HS-27A (cell line): Measurements from ENCODE around the gene GIT1.

ENCODE experiments used
- DNase-seq: peaks from one replicate; pipeline ENCODE4 v3.0.0-alpha.2; 2012; ENCODE audit warnings: low read depth, missing footprints

Gene GIT1

GRCh38 chr17:29616300-29617048, 27.0 kb upstream of the GIT1 start:
- no peak for DNase-seq

DNA sequence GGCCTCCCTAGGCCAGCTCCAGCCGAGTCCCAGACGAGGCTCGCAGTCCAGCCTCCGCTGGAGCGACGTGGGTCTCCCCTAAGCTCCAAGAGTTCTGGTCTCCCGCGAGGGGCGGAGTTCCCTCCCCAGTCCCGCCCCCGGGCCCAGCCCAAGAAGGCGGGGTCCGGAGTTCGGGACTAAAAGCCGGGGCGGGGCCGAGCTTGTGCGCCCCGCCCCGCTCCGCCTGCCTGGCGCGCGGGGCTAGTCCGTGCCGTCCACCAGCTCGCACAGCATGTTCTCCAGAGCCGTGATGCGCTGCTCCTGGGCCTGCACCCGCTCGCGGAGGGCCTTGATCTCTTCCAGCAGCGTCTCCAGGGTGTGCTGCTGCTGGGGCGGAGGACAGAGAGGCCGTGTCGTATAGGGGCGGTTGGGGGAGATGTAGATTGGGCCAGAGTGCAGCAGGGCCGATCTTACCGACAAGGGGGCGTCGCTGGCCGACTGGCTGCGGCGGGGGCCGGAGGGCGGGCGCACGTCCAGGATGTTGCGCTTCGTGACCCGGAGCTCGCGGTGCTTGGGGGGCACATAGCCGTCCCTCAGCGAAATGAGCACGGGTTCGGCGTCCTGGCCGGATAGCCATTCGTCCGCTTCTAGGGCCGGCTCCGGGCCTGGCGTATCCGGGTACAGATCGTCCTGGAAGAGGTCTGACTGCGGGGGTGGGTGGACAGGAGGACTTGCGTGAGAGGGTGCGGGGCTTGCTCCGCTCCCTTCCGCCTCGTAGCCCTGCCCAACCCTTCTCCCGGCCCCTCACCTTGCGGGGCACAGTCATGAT, 26.2 kb upstream of the GIT1 start:
- DNase-seq, result no peak

GRCh38 chr17:29615048-29615385, 25.6 kb upstream of the GIT1 start:
- no peak for DNase-seq

GRCh38 chr17:29614349-29615047, 25.1 kb upstream of the GIT1 start:
- no peak for DNase-seq

DNA sequence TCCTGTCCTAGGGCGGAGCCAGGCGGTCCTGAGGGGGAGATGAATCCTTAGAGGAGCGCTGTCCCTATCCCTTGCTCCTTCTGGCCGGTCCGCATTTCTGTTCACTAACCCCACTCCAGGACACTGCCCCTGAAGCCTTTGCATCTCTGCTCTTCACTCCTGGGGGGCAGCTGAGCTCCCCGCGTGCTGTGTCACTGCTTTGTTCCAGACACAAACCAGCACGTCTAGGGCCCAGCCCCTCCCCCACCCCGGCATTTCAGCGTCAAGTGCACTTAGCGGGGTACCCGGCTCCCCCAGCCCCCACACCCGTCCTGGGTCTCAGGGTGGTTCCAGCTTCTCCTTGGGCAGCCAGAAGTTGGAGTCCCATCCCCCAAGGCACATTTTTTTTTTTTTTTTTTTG, 24.4 kb upstream of the GIT1 start:
- no peak for DNase-seq

- no peak for DNase-seq
Measured at GRCh38 chr17:29613352-29613837, 23.9 kb upstream of the GIT1 start.

- no peak for DNase-seq
Measured at GRCh38 chr17:29612404-29613280, 23.2 kb upstream of the GIT1 start.

DNA sequence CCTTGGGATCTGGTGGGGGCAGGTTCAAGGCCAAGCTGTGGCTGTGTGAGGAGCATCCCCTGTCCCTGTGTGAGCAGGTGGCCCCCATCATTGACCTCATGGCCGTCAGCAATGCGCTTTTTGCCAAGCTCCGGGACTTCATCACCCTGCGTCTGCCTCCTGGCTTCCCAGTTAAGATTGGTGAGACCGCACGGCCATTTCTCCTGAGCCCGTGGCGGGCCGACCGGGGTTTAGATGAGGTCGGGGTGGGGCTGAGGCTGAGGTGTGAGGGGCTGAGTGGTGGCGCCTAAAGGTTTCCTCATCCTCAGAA, 22.6 kb upstream of the GIT1 start:
- DNase-seq, result no peak

- no peak for DNase-seq
Measured at GRCh38 chr17:29611351-29612093, 22.1 kb upstream of the GIT1 start.

DNA sequence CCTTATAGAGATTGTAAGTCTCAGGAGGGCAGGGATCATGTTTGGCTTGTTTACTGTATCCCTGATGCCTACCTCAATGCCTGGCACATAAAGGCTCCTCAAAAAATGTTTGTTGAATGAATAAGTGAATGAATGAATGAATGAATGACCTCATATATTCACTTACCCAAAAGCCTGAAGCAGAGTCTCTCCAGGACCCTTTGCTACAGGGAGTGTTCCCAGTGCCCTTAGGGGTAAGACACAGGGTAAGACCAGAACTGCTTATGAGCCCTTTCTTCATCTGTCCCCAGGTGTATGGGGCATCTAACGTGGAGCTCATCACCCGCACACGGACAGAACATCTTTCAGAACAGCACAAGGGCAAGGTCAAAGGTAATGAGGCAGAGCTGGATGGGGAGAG, 20.9 kb upstream of the GIT1 start:
- DNase-seq, result no peak

DNA sequence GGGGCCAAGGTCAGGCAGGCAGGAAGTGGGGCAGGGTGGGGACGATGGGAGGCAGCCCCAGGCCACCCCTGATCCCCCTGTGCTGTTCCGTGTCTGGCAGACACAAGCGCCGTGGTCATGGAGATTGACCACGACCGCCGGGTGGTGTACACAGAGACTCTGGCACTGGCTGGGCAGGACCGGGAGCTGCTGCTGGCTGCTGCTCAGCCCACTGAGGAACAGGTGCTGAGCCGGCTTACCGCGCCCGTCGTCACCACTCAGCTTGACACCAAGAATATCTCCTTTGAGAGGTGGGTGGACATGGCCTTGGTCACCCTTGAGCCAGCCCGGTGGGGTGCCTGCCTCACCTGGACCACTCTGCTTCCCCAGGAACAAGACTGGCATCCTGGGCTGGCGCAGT, 19.5 kb upstream of the GIT1 start:
- DNase-seq, result no peak

GRCh38 chr17:29607557-29608195, 18.2 kb upstream of the GIT1 start:
- DNase-seq, result no peak

GRCh38 chr17:29603109-29603674, 13.7 kb upstream of the GIT1 start:
- DNase-seq, result no peak

- no peak for DNase-seq
Measured at GRCh38 chr17:29597361-29598172, 8.1 kb upstream of the GIT1 start.

- DNase-seq, result no peak
Measured at GRCh38 chr17:29596811-29597210, 7.4 kb upstream of the GIT1 start.

GRCh38 chr17:29595943-29596774, 6.7 kb upstream of the GIT1 start:
- DNase-seq, result no peak

DNA sequence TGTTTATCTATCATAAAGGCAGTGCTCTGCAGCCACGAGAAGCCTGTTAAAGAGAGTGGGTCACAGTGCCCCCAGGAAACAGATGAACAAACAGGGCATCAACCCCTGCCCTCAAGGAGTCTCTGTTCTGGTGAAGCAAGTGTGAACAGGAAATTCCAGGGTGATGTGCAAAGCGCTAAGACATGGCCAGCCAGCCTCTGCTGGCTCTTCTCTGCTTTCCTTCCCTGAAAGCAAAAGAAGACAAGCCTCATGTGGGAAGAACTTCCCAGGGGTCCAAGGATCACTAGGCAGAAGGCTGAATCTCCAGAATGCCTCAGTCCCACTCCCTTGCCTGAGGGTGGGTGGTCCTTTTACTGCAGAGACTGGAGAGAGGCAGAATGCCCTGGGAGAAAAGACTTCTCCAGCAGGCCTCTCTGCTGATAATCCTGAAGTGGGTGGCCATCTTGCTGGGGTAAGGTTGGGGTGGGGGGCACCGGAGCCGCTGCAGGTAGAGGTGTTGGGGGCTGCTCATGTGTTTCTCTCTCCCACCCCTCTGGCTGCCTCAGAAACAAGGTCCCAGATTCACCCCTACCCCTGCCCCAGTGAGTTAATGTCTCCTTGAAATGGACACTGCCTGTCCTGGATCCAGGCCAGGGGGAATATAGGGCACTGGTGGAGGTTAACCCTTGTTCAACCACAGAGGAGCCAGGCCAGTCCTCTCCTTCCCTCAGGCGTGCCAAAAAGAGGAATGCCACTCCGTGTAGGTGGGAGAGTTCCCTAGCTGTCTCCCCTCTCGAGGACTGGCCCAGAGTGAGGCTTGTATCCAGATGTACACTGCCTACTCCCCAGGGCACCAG, 5.9 kb upstream of the GIT1 start:
- DNase-seq, result no peak
